T follicular helper cell (primary cell): Measurements from ENCODE around the gene MRPS35.

ENCODE experiments used
- DNase-seq: peaks from one replicate; pipeline ENCODE4 v3.0.0-alpha.2; 2020; ENCODE audit warnings: low read depth
- total RNA-seq, 2 experiments: gene quantifications; one replicate each; lab custom pipeline; 2026; lab: John Stamatoyannopoulos, UW

The MRPS35 gene
- 48.5 to 119 reads per million in 2 experiments for total RNA-seq

DNA sequence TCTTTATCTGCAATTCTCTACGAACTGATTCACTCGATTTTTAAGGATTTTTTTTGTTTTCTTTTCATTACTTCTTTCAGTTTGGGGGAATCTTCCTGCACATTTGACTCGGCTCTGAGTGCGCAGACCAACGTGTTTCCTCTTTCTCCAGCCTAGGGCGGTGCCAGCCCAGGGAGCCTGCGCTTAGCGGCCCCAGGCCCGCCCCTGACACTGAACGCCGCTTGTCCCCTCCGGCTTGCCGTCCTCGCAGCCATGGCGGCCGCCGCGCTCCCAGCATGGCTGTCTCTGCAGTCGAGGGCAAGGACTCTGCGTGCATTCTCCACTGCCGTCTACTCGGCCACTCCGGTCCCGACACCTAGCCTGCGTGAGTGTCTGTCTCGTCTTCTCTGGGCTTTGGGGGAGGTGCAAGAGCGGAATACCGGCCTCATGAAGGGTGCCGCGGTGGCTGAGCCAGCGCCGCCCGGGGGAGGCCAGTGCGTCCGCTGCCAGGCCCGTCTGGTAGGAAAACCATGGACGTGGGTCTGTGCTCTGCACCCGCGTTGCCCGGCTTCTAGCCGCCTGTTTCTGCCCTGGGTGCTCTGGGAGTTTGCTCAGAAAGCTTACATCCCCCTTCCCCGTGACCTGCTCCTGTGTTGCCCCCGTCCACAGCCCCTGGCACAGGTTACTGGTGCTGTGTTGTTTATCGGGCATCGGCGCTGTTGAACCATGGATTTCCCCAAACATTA is at the start of gene MRPS35:
MRPS35 (plus strand) TSS at position 241 of the 725 bp plus-strand sequence; CDS start at position 253, 12 bp downstream.
- peak; percentile 88 for DNase-seq

DNA sequence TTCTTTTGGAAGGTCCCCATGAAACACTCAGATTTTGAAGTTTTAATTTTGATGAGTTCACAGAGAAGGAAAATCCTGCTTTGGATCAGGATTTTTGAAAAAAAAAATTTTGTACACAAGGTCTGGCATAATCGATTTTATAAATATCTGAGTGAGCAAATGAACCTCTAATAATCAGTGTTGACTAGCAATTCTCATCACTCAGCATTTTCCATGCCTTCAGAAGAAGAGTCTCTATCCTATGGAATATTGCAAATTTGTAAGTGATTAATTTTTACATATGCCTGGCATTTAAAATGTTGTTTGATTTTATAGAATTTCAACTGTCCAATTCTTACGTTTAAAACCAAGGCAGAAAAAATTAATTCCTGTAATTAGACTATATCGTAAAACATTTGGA is 44.9 kb upstream of the MRPS35 start:
- no peak for DNase-seq

DNA sequence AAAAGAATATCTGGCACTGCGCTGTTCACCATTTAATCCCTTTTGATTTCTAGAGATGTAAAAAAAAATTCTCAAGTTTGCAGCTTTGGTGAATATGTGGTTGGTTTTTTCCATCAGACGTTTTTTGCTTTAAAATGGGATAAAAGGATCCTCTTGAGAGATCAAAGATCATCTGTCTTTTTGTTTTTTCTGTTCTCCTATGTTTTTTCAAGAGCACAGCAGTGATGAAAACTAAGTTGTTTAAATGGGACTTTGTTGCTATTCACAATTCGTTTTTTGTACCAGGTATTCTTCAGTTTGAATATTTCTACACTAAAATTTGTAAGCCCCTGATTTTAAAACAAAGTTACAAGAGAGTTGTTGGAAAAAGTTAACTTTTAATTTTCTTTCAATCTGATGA is 44.1 kb upstream of the MRPS35 start:
- no peak for DNase-seq

DNA sequence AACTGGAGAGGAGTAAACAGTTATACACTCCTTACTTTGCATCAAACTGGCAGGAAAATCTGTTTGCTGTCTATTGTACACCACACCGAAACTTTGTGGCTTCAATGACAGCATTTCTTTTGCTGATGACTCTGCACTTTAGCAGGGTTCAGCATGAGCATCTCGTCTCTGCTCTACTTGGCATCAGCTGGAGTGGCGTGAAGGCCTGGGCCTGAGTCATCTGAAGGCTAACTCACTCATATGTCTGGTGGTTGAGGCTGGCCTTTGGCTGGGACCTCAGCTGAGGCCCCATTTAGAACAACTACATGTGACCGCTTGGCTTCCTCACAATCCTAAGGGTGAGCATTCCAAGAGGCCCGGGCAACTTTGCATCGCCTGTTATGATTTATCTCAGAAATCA is 43.1 kb upstream of the MRPS35 start:
- DNase-seq = no peak

DNA sequence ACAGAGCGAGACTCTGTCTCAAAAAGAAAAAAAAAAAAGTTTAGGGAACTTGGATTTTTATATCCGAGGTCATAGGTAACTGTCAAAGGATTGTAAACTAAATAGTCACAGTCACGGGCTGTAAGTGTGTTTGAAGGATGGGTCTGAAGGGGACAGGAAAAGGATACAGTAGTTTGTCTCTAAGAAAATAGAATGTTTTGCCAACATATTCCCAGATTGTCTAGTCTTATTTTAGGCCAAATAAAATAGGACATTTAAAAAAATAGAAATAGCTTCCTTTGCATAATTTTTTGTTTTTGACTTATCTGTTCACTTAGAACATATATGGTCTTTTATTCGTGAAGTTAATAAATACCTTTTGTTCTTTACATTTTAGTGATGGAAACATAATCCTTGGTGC is 38.6 kb upstream of the MRPS35 start:
- no peak for DNase-seq

DNA sequence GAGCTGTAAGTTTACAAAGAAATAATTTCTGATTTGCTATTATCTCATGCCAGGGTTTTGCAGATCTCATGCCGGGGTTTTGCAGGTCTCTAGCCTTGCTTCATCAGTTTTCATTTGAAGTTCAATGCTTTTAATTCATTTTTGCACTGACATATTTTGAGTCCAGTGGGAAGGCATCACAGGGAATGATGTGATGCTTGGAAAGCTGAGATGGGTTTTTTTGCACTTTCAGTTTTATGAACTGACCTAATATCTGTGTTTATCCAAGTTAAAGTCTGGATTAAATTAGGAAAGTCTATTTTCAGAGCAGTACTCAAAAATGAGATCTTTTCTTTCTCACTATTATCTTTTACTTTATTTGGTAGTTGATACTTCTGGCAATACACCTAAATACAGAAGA is 38.0 kb upstream of the MRPS35 start:
- no peak for DNase-seq

DNA sequence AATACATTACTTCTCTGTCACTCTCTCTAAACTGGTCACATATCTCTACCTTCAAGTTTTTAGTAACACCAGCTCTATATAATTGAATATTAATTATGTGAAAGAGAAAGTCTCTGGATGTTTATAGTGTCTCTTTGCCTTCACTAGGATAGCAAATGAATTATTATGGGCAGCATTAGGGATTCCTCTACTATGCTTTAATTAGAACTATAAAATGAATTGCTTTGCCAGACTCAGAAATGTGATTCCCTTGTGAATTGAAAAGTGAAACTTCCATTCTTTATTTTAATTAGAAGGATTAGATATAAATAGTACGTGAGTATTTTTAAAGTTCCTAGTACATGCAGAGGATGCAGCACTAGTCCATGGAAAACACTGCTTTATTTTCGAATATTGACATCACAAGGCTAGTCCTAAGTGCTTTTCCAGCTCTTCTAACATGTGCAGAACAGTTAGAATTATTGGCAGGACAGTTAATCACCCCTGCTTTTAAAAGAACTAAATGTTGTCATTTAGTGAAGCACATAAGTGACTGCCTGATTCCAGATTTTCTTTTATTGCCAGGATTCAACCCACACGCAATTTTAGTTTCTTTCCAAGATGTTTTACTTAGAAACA is 37.4 kb upstream of the MRPS35 start:
- no peak for DNase-seq

DNA sequence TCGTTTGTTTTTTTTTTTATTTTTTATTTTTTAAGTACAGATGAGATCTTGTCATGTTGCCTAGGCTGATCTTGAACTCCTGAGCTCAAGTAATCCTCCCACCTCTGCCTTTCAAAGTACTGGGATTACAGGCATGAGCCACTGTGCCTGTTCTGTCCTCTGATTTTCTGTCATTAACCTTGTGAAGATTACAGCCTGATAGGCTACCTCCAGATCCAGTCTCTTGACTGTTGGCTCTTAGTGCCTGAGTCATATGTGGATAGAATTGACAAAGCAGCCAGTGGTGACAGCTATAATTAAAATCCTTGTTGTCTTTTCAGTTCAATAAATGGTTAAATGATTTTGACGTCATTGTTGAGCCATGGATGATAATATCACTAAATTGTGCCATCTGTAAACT is 35.6 kb upstream of the MRPS35 start:
- no peak for DNase-seq

DNA sequence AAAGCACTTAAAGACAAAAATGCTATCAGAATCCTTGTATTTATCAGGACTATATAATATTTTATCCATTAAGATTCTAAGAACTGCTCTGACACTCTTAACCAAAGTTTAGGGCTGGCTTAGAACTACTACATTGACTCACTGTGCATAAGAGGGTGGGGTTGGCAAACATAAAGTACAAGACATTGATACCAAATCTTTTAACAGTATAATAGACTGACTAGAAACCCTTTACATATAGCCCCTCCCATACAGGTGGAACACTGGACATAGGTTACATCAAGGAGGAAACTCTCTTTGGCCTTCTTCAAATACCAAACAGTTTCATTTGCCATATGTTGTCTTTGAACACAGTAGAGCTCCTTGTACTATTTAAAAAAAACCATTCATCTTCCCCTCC is 30.0 kb upstream of the MRPS35 start:
- no peak for DNase-seq

DNA sequence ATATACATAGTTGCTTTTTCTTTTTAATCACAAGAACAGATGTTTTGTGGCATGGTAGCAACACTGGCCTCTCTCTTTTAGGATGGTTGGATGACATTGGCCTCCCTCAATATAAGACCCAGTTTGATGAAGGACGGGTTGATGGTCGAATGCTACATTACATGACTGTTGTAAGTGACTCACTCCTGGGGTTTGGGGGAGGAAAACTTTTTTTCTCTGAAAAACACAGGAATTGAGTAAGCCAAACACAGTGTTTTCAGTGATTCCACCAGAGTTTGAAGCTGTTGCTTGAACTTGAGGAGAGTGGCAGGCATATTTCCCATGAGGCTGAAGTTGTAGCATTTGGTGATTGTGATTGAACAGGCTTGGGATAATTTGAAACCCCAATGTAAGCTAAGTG is 28.1 kb upstream of the MRPS35 start:
- DNase-seq = no peak

DNA sequence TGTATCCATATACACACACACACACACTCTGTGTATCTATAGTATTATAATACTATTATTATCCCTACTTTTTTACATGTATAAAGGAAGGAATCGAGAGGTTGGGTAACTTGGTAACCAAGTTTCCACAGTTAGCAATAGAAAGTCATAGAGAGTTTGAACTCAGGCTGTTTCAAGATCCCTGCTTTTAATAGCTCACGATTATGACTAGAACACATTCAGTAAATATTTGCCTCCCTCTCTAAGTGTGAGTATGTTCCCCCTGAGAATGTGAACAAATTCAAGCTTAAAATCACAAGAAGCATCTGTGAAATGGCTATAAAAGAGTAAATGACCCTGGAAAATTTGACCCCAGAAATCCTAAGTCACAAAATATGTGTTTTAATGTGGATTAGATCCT is 25.4 kb upstream of the MRPS35 start:
- DNase-seq = no peak

DNA sequence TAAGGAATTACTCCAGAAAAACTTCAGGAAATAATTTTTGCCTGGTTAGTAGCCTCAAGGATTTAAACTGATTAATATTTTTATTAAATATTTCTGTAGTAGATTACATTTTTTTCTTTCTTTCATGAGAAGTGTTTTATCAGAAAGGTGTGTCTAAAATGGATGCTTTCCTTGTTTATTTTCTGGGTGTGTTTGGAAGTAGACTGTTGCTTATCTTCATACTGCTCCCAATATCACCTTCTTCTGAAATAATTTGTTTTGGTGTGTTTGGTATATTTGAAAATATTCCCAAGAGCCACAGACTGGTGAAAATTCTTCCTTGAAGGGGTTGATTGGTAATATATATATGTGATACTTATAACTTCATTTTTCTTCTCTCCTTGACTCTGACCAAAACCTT is 24.5 kb upstream of the MRPS35 start:
- DNase-seq = no peak

DNA sequence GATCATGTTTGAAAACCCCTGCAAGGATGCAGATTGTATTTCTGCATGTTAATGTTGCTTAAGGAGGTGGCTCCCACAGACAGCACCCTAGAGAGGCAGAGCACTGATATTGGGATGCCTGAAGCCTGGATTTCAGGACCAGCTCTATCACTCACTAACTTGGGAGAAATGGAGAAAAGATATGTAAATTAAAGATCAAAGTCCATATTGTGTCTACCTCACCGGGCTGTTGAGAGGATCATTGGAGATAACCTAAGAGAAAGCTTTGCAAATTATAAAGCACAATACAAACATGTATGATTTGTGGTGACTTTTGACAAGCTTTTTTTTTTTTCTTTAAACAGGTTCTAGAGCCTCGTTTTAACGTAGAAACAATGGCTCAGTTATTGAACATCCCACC is 22.0 kb upstream of the MRPS35 start:
- no peak for DNase-seq

DNA sequence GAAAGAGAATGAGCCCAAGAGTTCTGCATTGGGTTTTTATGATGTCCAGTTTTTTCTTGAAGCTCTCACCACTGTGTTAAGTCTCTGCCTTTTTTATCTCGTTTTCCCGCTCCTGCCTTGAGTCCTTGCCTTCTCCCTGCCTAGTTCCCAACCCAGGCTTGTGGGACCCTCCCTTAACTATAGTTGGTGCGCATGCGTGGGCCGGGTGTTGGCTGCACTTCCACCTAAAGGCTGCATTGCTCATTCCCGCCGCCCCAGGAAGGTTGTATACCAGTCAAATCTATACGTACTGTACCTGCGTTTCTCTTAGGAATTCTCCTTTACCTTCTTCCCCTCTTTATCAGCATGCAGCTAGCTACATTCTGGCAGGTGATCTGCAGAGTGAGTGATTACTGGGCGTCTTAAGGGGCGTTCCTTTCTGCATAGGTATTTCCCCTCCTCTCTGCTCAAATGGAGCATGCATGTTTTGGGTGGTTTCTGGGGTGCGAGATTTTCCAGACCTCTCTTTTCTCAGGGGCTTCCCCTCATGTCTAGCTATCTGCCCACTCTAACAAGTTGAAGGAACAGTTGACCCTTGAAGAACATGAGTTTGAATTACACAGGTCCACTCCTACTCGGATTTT is 21.0 kb upstream of the MRPS35 start:
- no peak for DNase-seq

DNA sequence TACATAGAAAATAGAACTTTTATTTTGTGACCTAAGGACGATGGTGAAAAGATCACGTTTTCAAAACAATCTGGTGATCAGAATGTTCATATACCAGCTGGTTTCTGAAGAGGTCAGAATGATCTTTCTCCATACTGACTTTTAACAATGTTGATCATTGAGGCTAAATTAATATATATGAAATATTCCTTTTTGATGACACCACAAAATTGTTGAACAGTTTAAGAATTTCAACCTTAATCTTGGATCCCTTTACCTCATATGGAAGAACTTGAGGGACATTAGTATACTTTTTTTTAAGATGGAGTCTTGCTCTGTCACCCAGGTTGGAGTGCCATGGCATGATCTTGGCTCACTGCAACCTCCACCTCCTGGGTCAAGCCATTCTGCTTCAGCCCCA is 17.2 kb upstream of the MRPS35 start:
- DNase-seq = no peak

DNA sequence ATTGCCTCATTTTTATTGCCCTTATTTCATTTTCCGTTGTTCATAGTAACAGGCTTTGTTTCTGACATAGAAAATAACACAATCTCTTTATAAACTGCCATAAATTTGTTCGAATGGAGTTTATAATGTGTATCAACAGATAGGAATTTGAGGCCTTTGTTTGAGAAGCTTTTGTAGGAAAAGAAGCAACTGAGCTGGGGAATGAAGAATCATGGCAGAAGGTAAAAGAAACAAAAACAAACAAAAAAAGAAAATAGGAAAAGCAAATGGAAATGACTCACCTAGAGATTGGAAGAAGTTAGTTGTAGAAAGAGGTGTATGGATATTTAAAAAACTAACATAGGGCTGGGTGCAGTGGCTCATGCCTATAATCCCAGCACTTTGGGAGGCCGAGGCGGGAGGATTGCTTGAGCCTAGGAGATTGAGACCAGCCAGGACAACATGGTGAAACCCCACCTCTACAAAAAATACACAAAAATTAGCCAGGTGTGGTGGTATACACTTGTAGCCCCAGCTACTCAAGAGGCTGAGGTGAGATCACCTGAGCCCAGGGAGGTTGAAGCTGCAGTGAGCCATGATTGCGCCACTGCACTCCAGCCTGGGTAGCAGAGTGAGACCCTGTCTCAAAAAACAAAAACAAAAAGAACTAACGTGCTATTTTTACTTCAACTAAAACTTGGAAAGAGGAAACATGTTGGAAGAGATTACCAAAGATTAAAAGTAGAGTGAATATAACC is 14.9 kb upstream of the MRPS35 start:
- no peak for DNase-seq

DNA sequence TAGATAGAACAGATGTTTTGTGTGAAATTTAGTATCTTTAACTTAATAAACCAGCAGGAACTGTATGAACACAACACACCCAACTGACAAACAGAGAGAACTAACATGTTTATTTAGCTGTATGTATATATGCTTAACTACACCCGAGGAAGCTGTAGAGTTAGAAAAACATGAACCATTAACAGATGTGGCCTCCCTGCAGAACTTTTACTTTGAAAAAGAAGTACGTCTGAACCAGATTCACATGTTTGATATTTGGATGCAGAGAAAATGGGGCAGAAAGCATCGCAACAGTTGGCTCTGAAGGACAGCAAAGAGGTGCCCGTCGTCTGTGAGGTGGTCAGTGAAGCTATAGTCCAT is 14.4 kb upstream of the MRPS35 start, which contains the start of gene REP15:
REP15 (plus strand) TSS at position 155 of the 360 bp plus-strand sequence; CDS start at position 271, 116 bp downstream.
- no peak for DNase-seq

DNA sequence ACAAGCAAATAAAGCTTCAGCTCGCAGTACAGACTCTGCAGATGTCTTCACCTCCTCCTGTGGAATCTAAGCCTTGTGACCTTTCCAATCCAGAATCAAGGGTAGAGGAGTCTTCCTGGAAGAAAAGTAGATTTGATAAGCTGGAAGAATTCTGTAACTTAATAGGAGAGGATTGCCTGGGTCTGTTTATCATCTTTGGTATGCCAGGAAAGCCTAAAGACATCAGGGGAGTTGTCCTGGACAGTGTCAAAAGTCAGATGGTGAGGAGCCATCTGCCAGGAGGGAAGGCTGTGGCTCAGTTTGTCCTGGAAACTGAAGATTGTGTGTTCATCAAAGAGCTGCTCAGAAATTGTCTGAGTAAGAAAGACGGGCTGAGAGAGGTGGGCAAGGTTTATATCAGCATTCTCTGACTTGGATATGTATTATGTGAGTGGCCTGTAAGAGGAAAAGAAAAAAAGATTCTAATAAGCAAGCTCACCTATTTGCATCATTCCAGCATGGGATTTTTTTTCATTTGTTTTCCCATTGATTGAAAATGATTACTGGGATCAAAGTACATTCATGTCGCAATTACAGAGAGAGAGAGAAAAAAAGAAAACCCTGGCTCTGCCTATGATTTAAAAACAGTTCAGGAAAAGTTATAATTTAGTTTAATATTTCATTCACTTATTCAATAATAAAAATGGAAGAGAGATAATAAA is 13.6 kb upstream of the MRPS35 start:
- DNase-seq = no peak

DNA sequence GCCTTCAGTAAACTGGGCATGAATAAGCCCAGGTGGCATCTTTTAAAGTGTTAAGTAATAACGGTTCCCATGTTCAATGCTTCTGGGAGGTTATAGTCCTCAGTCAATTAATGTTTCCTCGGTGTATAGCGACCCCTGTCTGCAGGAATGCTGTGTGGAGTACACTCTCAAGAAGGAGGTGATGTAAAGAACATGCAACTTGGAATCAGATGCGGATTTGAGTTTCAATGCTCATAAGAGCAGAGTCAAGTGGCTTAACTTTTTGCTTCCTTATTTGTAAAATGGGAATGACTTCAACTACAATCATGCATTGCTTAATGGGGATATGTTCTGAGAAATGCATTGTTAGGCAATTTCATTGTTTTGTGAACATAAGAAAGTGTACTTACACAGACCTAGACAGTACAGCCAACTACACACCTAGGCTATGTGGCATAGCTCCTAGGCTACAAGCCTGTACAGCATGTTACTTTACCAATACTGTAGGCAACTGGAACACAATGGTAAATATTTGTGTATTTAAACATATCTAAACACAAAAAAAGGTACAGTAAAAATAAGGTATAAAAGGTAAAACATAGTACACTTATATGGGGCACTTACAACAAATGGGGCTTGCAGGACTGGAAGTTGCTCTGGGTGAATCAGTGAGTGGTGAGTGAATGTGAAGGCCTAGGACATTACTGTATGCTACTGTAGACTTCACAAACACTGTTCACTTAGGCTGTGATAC is 6.7 kb upstream of the MRPS35 start:
- peak; percentile 60 for DNase-seq

DNA sequence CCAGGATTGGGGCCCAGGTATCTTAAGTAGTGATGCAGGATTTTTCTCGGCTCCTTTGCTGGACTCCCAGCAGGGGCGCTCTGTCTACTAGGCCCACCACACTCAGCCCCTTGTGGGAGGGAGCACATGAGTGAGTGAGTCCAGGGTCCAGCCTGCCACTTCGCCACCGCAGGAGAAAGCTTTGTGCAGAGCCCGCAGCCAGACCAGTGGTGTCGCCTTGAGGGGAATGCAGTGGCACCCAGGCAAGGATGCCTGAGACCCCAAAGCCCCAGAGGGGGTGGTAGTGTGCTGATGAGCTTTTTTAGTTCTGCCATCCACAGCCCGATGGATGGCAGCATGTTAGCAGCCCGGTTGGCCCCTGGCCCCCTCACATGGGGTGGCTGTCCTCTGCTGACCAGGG is 5.4 kb upstream of the MRPS35 start:
- no peak for DNase-seq

DNA sequence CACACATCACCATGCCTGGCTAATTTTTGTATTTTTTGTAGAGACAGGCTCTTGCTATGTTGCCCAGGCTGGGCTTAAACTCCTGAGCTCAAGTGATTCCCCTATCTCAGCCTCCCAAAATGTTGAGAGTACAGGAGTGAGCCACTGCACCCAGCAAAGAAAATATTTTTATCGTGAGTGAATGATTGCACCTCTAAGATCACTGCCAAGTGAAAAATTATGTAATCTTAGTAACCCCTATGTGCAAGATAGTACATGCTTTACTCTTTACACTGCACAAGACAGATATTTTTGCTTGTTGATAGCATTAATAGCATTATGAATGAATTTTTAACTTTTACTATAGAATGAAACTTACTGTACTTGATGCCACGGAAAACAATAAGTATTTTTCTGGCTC is 3.4 kb upstream of the MRPS35 start:
- no peak for DNase-seq
